ENCODE data around the gene HBM. TPM values are rescaled to one million over a fixed set of nuclear protein-coding genes. Genes with fewer than 3 reads are reported as not detected.
"Not testable (repeated sequence)": the region's sequence is repeated elsewhere in the genome, so short reads cannot be mapped to it uniquely, and the experiment has no call there.

HBM gene
- total and polyA plus RNA-seq, 9 donors, result 0.78 to 0.92 TPM; not detected in 7

GRCh38 chr16:175011-175949 is 9.5 kb downstream of the HBM start:
- no peak overlapping the region for H3K4me3 ChIP-seq
- H3K4me1 ChIP-seq (ENCODE audit: insufficient read depth), result no peaks in the 10 kb centered on the region
- H3K27me3 ChIP-seq, result peaks cover 2% of the 10 kb centered on the region
- no peak for DNase-seq
- intact Hi-C loops (cut with DNase I), result no loop called here
- no peaks in the 10 kb centered on the region for H3K9me3 ChIP-seq
- H3K36me3 ChIP-seq, result no peaks in the 10 kb centered on the region
- no peak overlapping the region for H3K27ac ChIP-seq
- TF ChIP-seq POLR2A (IDR thresholded peaks at IDR 0.05), result no peak
- TF ChIP-seq CTCF (IDR thresholded peaks at IDR 0.05), result no peak
- no peak for TF ChIP-seq EP300 (IDR thresholded peaks at IDR 0.05)
- 25 to 31% (median 30%) methylated on average over 8 of the region's 8 CpGs for WGBS, 3 donors

- DNase-seq; H3K36me3 ChIP-seq; H3K4me1 ChIP-seq (ENCODE audit: insufficient read depth); H3K9me3 ChIP-seq; H3K27me3 ChIP-seq; intact Hi-C loops (cut with DNase I); H3K27ac ChIP-seq; H3K4me3 ChIP-seq: not testable (repeated sequence)
- 0 to 1% methylated on average over 2 to 25 of the region's 39 CpGs; no CpG with 5 or more reads in 1 of the 3 donors for WGBS, 3 donors
Measured at GRCh38 chr16:176006-176405, 10.2 kb downstream of the HBM start.

GRCh38 chr16:176477-177382 is 11.0 kb downstream of the HBM start, which contains the start of gene HBA1:
HBA1 (plus strand) TSS chr16:176680; CDS start chr16:176717, 37 bp downstream.
- H3K36me3 ChIP-seq; DNase-seq; H3K9me3 ChIP-seq; H3K27me3 ChIP-seq; intact Hi-C loops (cut with DNase I); H3K4me3 ChIP-seq; H3K4me1 ChIP-seq (ENCODE audit: insufficient read depth); H3K27ac ChIP-seq: not testable (repeated sequence)
- 1 to 2% (median 1%) methylated on average over 11 to 30 of the region's 88 CpGs for WGBS, 3 donors

- no peak overlapping the region for H3K27ac ChIP-seq
- intact Hi-C loops (cut with DNase I), result no loop called here
- no peaks in the 10 kb centered on the region for H3K9me3 ChIP-seq
- peaks cover 2% of the 10 kb centered on the region for H3K27me3 ChIP-seq
- H3K4me1 ChIP-seq (ENCODE audit: insufficient read depth), result peaks cover 8% of the 10 kb centered on the region
- DNase-seq, result no peak
- 1 to 3% (median 1%) methylated on average over 13 of the region's 13 CpGs for WGBS, 3 donors
- TF ChIP-seq POLR2A (IDR thresholded peaks at IDR 0.05) (no peak), CTCF (IDR thresholded peaks at IDR 0.05) (no peak), EP300 (IDR thresholded peaks at IDR 0.05) (no peak)
- H3K36me3 ChIP-seq, result no peaks in the 10 kb centered on the region
- H3K4me3 ChIP-seq, result no peak overlapping the region
Measured at GRCh38 chr16:177394-177822, 11.6 kb downstream of the HBM start.

GRCh38 chr16:177981-178667 is 12.3 kb downstream of the HBM start:
- H3K27me3 ChIP-seq, result peaks cover 2% of the 10 kb centered on the region

More at GRCh38 chr16:177981-178667, 12.3 kb downstream of the HBM start:
- H3K4me3 ChIP-seq, result no peak overlapping the region
- intact Hi-C loops (cut with DNase I), result no loop called here
- 69 to 76% (median 74%) methylated on average over 11 of the region's 11 CpGs for WGBS, 3 donors
- TF ChIP-seq CTCF (IDR thresholded peaks at IDR 0.05), result no peak
- TF ChIP-seq POLR2A (IDR thresholded peaks at IDR 0.05), result no peak
- TF ChIP-seq EP300 (IDR thresholded peaks at IDR 0.05), result no peak
- H3K36me3 ChIP-seq, result no peaks in the 10 kb centered on the region
- H3K4me1 ChIP-seq (ENCODE audit: insufficient read depth), result peaks cover 8% of the 10 kb centered on the region
- no peak overlapping the region for H3K27ac ChIP-seq
- H3K9me3 ChIP-seq, result no peaks in the 10 kb centered on the region
- DNase-seq, result no peak
